Breast epithelium (tissue), 3 donors: ENCODE data around the gene MAPKAPK3.
"Not testable (repeated sequence)": the region's sequence is repeated elsewhere in the genome, so short reads cannot be mapped to it uniquely, and the experiment has no call there.

ENCODE experiments used
- POLR2A ChIP-seq: fragments of 450-650 bp; IDR thresholded peaks from one replicate; pipeline ENCODE4 v1.6.1; 2016; ENCODE audit warnings: antibody characterized with exemption, mild to moderate bottlenecking, moderate library complexity
- POLR2AphosphoS5 ChIP-seq, 3 donors: sonication (generic); formaldehyde crosslinking; IDR thresholded peaks; one replicate each; pipeline ENCODE4 v1.6.1; 2017; ENCODE audit warnings: antibody characterized with exemption in 3 of 3
- TF ChIP-seq, protein P1 (sequence below), 3 donors: fragments of 450-650 bp; IDR thresholded peaks; one replicate each; pipeline ENCODE4 v1.5.1; 2016 to 2017; ENCODE audit warnings: antibody characterized with exemption in 3 of 3, mild to moderate bottlenecking in 3 of 3, moderate library complexity in 3 of 3

DNA sequence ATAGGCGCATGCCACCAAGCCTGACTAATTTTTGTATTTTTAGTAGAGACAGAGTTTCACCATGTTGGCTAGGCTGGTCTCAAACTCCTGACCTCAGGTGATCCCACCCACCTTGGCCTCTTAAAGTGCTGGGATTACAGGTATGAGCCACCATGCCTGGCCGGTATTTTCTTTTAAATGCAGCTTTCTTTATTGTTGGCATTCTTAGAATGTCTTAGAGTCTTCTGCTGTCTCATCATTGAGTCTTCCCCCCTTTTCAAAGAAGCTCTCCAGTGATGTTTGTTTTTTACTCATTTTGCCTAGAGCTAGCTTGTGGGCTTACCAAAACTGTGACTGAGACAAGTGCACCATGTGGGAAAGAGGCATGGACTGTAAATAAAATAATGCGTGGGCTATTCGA, 71.7 kb downstream of the MAPKAPK3 start:
- TF ChIP-seq, protein P1, sequence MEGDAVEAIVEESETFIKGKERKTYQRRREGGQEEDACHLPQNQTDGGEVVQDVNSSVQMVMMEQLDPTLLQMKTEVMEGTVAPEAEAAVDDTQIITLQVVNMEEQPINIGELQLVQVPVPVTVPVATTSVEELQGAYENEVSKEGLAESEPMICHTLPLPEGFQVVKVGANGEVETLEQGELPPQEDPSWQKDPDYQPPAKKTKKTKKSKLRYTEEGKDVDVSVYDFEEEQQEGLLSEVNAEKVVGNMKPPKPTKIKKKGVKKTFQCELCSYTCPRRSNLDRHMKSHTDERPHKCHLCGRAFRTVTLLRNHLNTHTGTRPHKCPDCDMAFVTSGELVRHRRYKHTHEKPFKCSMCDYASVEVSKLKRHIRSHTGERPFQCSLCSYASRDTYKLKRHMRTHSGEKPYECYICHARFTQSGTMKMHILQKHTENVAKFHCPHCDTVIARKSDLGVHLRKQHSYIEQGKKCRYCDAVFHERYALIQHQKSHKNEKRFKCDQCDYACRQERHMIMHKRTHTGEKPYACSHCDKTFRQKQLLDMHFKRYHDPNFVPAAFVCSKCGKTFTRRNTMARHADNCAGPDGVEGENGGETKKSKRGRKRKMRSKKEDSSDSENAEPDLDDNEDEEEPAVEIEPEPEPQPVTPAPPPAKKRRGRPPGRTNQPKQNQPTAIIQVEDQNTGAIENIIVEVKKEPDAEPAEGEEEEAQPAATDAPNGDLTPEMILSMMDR (IDR thresholded peaks at IDR 0.05): not testable (repeated sequence)
- not testable (repeated sequence) for TF ChIP-seq POLR2A; POLR2AphosphoS5 (IDR thresholded peaks at IDR 0.05)
